DND-41 (cell line): ENCODE measurements around the gene GTF3C5.
"Not testable (repeated sequence)": the region's sequence is repeated elsewhere in the genome, so short reads cannot be mapped to it uniquely, and the experiment has no call there.

ENCODE experiments used
- ATAC-seq: fragments of 200-7000 bp; cut with Tn5 transposase; 3 replicates; pipeline ENCODE4 v1.9.1; 2021; ENCODE audit warnings: low read depth; ENCODE audit not compliant: insufficient read depth
- DNase-seq: peaks from one replicate; pipeline ENCODE4 v3.0.0-alpha.2; 2020
- H2AFZ ChIP-seq: 2 replicates; pipeline ENCODE4 v1.6.0; 2012; ENCODE audit warnings: low read depth, low read length
- H3K27ac ChIP-seq: 2 replicates; pipeline ENCODE4 v1.5.1; 2012; ENCODE audit warnings: low read length, inconsistent platforms
- H3K27me3 ChIP-seq: fragments of 200-600 bp; sonication (generic); 2 replicates; pipeline ENCODE4 v1.6.0; 2012; ENCODE audit warnings: low read length, mild to moderate bottlenecking, inconsistent platforms; ENCODE audit not compliant: insufficient read depth, poor library complexity
- H3K36me3 ChIP-seq: 2 replicates; pipeline ENCODE4 v1.5.1; 2012; ENCODE audit warnings: low read length, inconsistent platforms; ENCODE audit not compliant: insufficient read depth
- H3K4me1 ChIP-seq: 2 replicates; pipeline ENCODE4 v1.5.1; 2012; ENCODE audit warnings: mild to moderate bottlenecking, low read length; ENCODE audit not compliant: insufficient read depth
- H3K4me2 ChIP-seq: 2 replicates; pipeline ENCODE4 v1.6.0; 2012; ENCODE audit warnings: mild to moderate bottlenecking, moderate library complexity, low read length, inconsistent platforms; ENCODE audit not compliant: insufficient read depth
- H3K4me3 ChIP-seq, 2 experiments: fragments of 200-600 bp in 1 of 2; shearing (Covaris generic) in 1 of 2; 2 replicates each; pipeline ENCODE4 v1.5.1; 2012 to 2016; ENCODE audit warnings: inconsistent platforms in 2 of 2, low read length in 2 of 2, mild to moderate bottlenecking in 2 of 2, low read depth in 1 of 2, moderate library complexity in 1 of 2
- H3K79me2 ChIP-seq: 2 replicates; pipeline ENCODE4 v1.6.0; 2012; ENCODE audit warnings: low read length, inconsistent platforms; ENCODE audit not compliant: insufficient read depth
- H3K9ac ChIP-seq: 2 replicates; pipeline ENCODE4 v1.6.0; 2012; ENCODE audit warnings: low read depth, mild to moderate bottlenecking, inconsistent platforms, low read length, moderate library complexity
- H3K9me3 ChIP-seq: 2 replicates; pipeline ENCODE4 v1.5.1; 2012; ENCODE audit warnings: low read length, moderate library complexity, mild to moderate bottlenecking, inconsistent platforms; ENCODE audit not compliant: insufficient read depth, severe bottlenecking
- H4K20me1 ChIP-seq: 2 replicates; pipeline ENCODE4 v1.6.0; 2012; ENCODE audit warnings: low read length; ENCODE audit not compliant: insufficient read depth
- CTCF ChIP-seq: IDR thresholded peaks from 2 replicates; pipeline ENCODE4 v1.5.1; 2012; ENCODE audit warnings: borderline replicate concordance, low read length, moderate library complexity, mild to moderate bottlenecking; ENCODE audit not compliant: poor library complexity, severe bottlenecking; ENCODE audit errors: extremely low read depth
- EZH2 ChIP-seq: IDR thresholded peaks from 3 replicates; pipeline ENCODE4 v1.6.1; 2012; ENCODE audit warnings: borderline replicate concordance, low read depth, mild to moderate bottlenecking, moderate library complexity, low read length, inconsistent platforms; ENCODE audit not compliant: severe bottlenecking

The GTF3C5 gene

GRCh38 chr9:133066181-133066983, 35.6 kb downstream of the GTF3C5 start:
- H3K36me3 ChIP-seq = no peaks in the 10 kb centered on the region
- DNase-seq (no peak), ATAC-seq (no peak)
- no peak overlapping the region for H3K9ac ChIP-seq
- H3K4me1 ChIP-seq = no peaks in the 10 kb centered on the region
- H3K27me3 ChIP-seq = no peaks in the 10 kb centered on the region
- no peaks in the 10 kb centered on the region for H3K79me2 ChIP-seq
- H2AFZ ChIP-seq = no peak overlapping the region
- no peaks in the 10 kb centered on the region for H4K20me1 ChIP-seq
- no peak overlapping the region for H3K27ac ChIP-seq
- no peaks in the 10 kb centered on the region for H3K9me3 ChIP-seq
- TF ChIP-seq CTCF = no peak
- no peak for TF ChIP-seq EZH2
- no peak overlapping the region for H3K4me2 ChIP-seq
- no peak overlapping the region for H3K4me3 ChIP-seq

- Histone ChIP-seq H3K9me3 (no peaks in the 10 kb centered on the region), H3K9ac (no peak overlapping the region), H3K79me2 (no peaks in the 10 kb centered on the region), H3K4me3 (no peak overlapping the region), H4K20me1 (no peaks in the 10 kb centered on the region), H3K4me1 (no peaks in the 10 kb centered on the region), H2AFZ (no peak overlapping the region), H3K4me2 (no peak overlapping the region), H3K27me3 (no peaks in the 10 kb centered on the region), H3K36me3 (no peaks in the 10 kb centered on the region), H3K27ac (no peak overlapping the region)
- TF ChIP-seq EZH2 = no peak
- TF ChIP-seq CTCF = no peak
- no peak for DNase-seq
- no peak for ATAC-seq
These were observed 36.2 kb downstream of the GTF3C5 start for GRCh38 chr9:133067006-133067405.

- Histone ChIP-seq H3K9ac (no peak overlapping the region), H4K20me1 (no peaks in the 10 kb centered on the region), H3K9me3 (no peaks in the 10 kb centered on the region), H3K4me2 (no peak overlapping the region), H3K36me3 (no peaks in the 10 kb centered on the region), H3K27ac (no peak overlapping the region), H3K4me1 (no peaks in the 10 kb centered on the region), H3K79me2 (no peaks in the 10 kb centered on the region), H3K4me3 (no peak overlapping the region), H2AFZ (no peak overlapping the region), H3K27me3 (no peaks in the 10 kb centered on the region)
- ATAC-seq = no peak
- no peak for DNase-seq
- TF ChIP-seq EZH2 (no peak), CTCF (no peak)
These were observed 37.0 kb downstream of the GTF3C5 start for GRCh38 chr9:133067813-133068212.

- not testable (repeated sequence) for H3K4me3 ChIP-seq, H3K36me3 ChIP-seq, H3K27ac ChIP-seq, DNase-seq, H3K4me2 ChIP-seq, H2AFZ ChIP-seq, H3K9ac ChIP-seq, H3K27me3 ChIP-seq, H4K20me1 ChIP-seq, H3K4me1 ChIP-seq, H3K79me2 ChIP-seq, ATAC-seq, H3K9me3 ChIP-seq
These were observed 37.6 kb downstream of the GTF3C5 start for GRCh38 chr9:133068431-133068830.

- H3K4me2 ChIP-seq, H3K9ac ChIP-seq, H3K4me3 ChIP-seq, ATAC-seq, H3K27me3 ChIP-seq, H3K9me3 ChIP-seq, DNase-seq, H3K79me2 ChIP-seq, H3K27ac ChIP-seq, H4K20me1 ChIP-seq, H3K36me3 ChIP-seq, H3K4me1 ChIP-seq, H2AFZ ChIP-seq: not testable (repeated sequence)
These were observed 39.7 kb downstream of the GTF3C5 start for GRCh38 chr9:133070500-133070961.

- H3K27ac ChIP-seq, H3K4me2 ChIP-seq, H3K27me3 ChIP-seq, H3K4me1 ChIP-seq, H3K36me3 ChIP-seq, H3K9me3 ChIP-seq, H2AFZ ChIP-seq, H3K4me3 ChIP-seq, DNase-seq, ATAC-seq, H3K9ac ChIP-seq, H4K20me1 ChIP-seq, H3K79me2 ChIP-seq: not testable (repeated sequence)
These were observed 40.2 kb downstream of the GTF3C5 start for GRCh38 chr9:133070985-133071384.
